GM18499 (cell line): Measurements from ENCODE around the gene PIGS.

ENCODE experiments used
- ATAC-seq: cut with Tn5 transposase; IDR thresholded peaks from one replicate; pipeline ENCODE4 v1.9.1; 2021; ENCODE audit warnings: moderate number of reproducible peaks; ENCODE audit not compliant: insufficient read depth, unreplicated experiment

The PIGS gene

GRCh38 chr17:28552176-28552999 lies 18.9 kb downstream of the PIGS start, which contains the start of gene UNC119:
Gene UNC119 (minus strand): TSS chr17:28552624. CDS start chr17:28552557, 67 bp downstream.
- ATAC-seq: no peak

GRCh38 chr17:28551421-28552175 lies 19.7 kb downstream of the PIGS start:
- ATAC-seq: no peak

GRCh38 chr17:28550858-28551257 lies 20.5 kb downstream of the PIGS start:
- no peak for ATAC-seq

- no peak for ATAC-seq
These were observed 21.8 kb downstream of the PIGS start for GRCh38 chr17:28549236-28550132.

GRCh38 chr17:28548417-28549130 lies 22.8 kb downstream of the PIGS start:
- ATAC-seq: no peak

- ATAC-seq: no peak
These were observed 23.5 kb downstream of the PIGS start for GRCh38 chr17:28547623-28548416.

GRCh38 chr17:28547096-28547622 lies 24.2 kb downstream of the PIGS start:
- ATAC-seq: no peak

GRCh38 chr17:28545787-28546415 lies 25.4 kb downstream of the PIGS start:
- no peak for ATAC-seq

- ATAC-seq: no peak
These were observed 26.2 kb downstream of the PIGS start for GRCh38 chr17:28545141-28545503.

- ATAC-seq: no peak
These were observed 26.8 kb downstream of the PIGS start for GRCh38 chr17:28544402-28545140.

GRCh38 chr17:28541439-28541838 lies 29.9 kb downstream of the PIGS start:
- no peak for ATAC-seq

GRCh38 chr17:28540231-28540630 lies 31.1 kb downstream of the PIGS start:
- no peak for ATAC-seq

- ATAC-seq: no peak
These were observed 32.9 kb downstream of the PIGS start for GRCh38 chr17:28538296-28538895.

GRCh38 chr17:28537219-28537610 lies 34.1 kb downstream of the PIGS start:
- no peak for ATAC-seq

- no peak for ATAC-seq
These were observed 34.6 kb downstream of the PIGS start for GRCh38 chr17:28536532-28537218.

GRCh38 chr17:28534740-28535375 lies 36.5 kb downstream of the PIGS start:
- ATAC-seq: no peak
